HCT116 (cell line): ENCODE measurements around the gene IMMP2L. TPM values are rescaled to one million over a fixed set of nuclear protein-coding genes. Genes with fewer than 3 reads are reported as not detected.

Source experiments
- ATAC-seq: fragments of 200-7000 bp; cut with Tn5 transposase; 2 replicates; pipeline ENCODE4 v1.9.1; 2020; ENCODE audit warnings: mild to moderate bottlenecking, moderate library complexity
- BruUV-seq: library from RNA; stranded (reverse); fragments of 400-500 nt; replicated peaks from 2 replicates; lab custom pipeline; 2021; lab: Mats Ljungman, UMichigan
- CTCF ChIA-PET: fragments of 300-600 bp; sonication (Branson Sonifier 250); formaldehyde crosslinking; loops from one replicate; lab custom pipeline; 2021; ENCODE audit warnings: antibody characterized with exemption; lab: Charles Lee
- POLR2A ChIA-PET: fragments of 300-600, 350-600 bp; sonication (Branson Sonifier 250); formaldehyde crosslinking; loops from one replicate; lab custom pipeline; 2021; ENCODE audit warnings: antibody characterized with exemption; lab: Charles Lee
- RAD21 ChIA-PET, 2 experiments: fragments of 300-600 bp; sonication (Branson Sonifier 250); formaldehyde crosslinking; loops; one replicate each; lab custom pipeline; 2023; ENCODE audit warnings: low total read pairs in 2 of 2; ENCODE audit not compliant: uncharacterized antibody in 2 of 2, unreplicated experiment in 2 of 2, low non-redundant PET in 1 of 2; lab: Charles Lee
- DNase-seq: peaks from one replicate; pipeline ENCODE4 v3.0.0-alpha.2; 2010; ENCODE audit warnings: low read depth, low spot score
- H2AFZ ChIP-seq: fragments of 200-600 bp; shearing (Covaris generic), sonication (generic); 2 replicates; pipeline ENCODE4 v1.6.1; 2017; ENCODE audit warnings: low read depth, mixed run types, mixed read lengths, antibody characterized with exemption, low read length; ENCODE audit not compliant: poor library complexity, severe bottlenecking
- H3K27ac ChIP-seq: 2 replicates; pipeline ENCODE4 v1.5.1; 2012; ENCODE audit warnings: low read depth, low read length
- H3K27me3 ChIP-seq: fragments of 200-600 bp; sonication (generic); 2 replicates; pipeline ENCODE4 v1.6.1; 2016; ENCODE audit warnings: mixed run types, low read length, mixed read lengths; ENCODE audit not compliant: insufficient read depth
- H3K36me3 ChIP-seq, 2 experiments: fragments of 200-500 bp in 1 of 2; fragments of 200-600 bp in 1 of 2; sonication (Bioruptor generic) in 1 of 2; sonication (generic) in 1 of 2; 2 replicates each; pipeline versions ENCODE4 v1.5.1 to v1.6.1; 2014 to 2016; ENCODE audit warnings: low read length in 2 of 2, inconsistent platforms in 1 of 2, mixed read lengths in 1 of 2, mixed run types in 1 of 2; ENCODE audit not compliant: insufficient read depth in 2 of 2, control insufficient read depth in 1 of 2
- H3K4me1 ChIP-seq, 2 experiments: fragments of 200-600 bp in 1 of 2; sonication (generic) in 1 of 2; 2 replicates each; pipeline versions ENCODE4 v1.5.1 to v1.6.1; 2012 to 2017; ENCODE audit warnings: low read length in 2 of 2, inconsistent platforms in 1 of 2, mild to moderate bottlenecking in 1 of 2, mixed read lengths in 1 of 2, mixed run types in 1 of 2, moderate library complexity in 1 of 2; ENCODE audit not compliant: insufficient read depth in 2 of 2, control insufficient read depth in 1 of 2
- H3K4me2 ChIP-seq: fragments of 200-600 bp; sonication (generic); 2 replicates; pipeline ENCODE4 v1.6.1; 2017; ENCODE audit warnings: mixed run types, low read length, mixed read lengths
- H3K4me3 ChIP-seq, 2 experiments: fragments of 200-600 bp in 1 of 2; sonication (generic) in 1 of 2; replicated peaks in 1 of 2; 2 replicates each; pipeline ENCODE4 v1.5.1; 2011 to 2016; ENCODE audit warnings: low read length in 2 of 2, control low read depth in 1 of 2, low read depth in 1 of 2, mild to moderate bottlenecking in 1 of 2, mixed read lengths in 1 of 2, mixed run types in 1 of 2
- H3K79me2 ChIP-seq: fragments of 200-600 bp; sonication (generic); 2 replicates; pipeline ENCODE4 v1.6.1; 2017; ENCODE audit warnings: mild to moderate bottlenecking, mixed run types, low read length, moderate library complexity, mixed read lengths; ENCODE audit not compliant: insufficient read depth
- H3K9ac ChIP-seq: fragments of 200-600 bp; sonication (generic); 2 replicates; pipeline ENCODE4 v1.6.1; 2016; ENCODE audit warnings: low read length, mixed read lengths
- H3K9me2 ChIP-seq: fragments of 200-600 bp; sonication (generic), shearing (Covaris generic); 2 replicates; pipeline ENCODE4 v1.6.1; 2017; ENCODE audit warnings: mixed run types, mild to moderate bottlenecking, moderate library complexity; ENCODE audit not compliant: insufficient read depth
- H3K9me3 ChIP-seq, 2 experiments: fragments of 200-500 bp in 1 of 2; fragments of 200-600 bp in 1 of 2; sonication (Bioruptor generic) in 1 of 2; sonication (generic) in 1 of 2; 2 replicates each; pipeline ENCODE4 v1.6.1; 2014 to 2017; ENCODE audit warnings: low read length in 2 of 2, mixed read lengths in 2 of 2, inconsistent platforms in 1 of 2, low read depth in 1 of 2, mild to moderate bottlenecking in 1 of 2, mixed run types in 1 of 2, moderate library complexity in 1 of 2; ENCODE audit not compliant: control insufficient read depth in 1 of 2, insufficient read depth in 1 of 2
- H4K20me1 ChIP-seq: fragments of 200-600 bp; sonication (generic), shearing (Covaris generic); 2 replicates; pipeline ENCODE4 v1.6.1; 2017; ENCODE audit warnings: mixed run types, mild to moderate bottlenecking, moderate library complexity; ENCODE audit not compliant: insufficient read depth
- CEBPB ChIP-seq: IDR thresholded peaks from 2 replicates; pipeline ENCODE4 v1.6.1; 2012; ENCODE audit warnings: low read depth
- EZH2 ChIP-seq: fragments of 200-600 bp; sonication (generic); IDR thresholded peaks from 2 replicates; pipeline ENCODE4 v1.6.1; 2017; ENCODE audit warnings: antibody characterized with exemption, mixed run types
- POLR2AphosphoS5 ChIP-seq: IDR thresholded peaks from 2 replicates; pipeline ENCODE4 v1.6.1; 2011; ENCODE audit warnings: mild to moderate bottlenecking, low read depth, low read length, moderate library complexity
- RAD21 ChIP-seq: IDR thresholded peaks from 2 replicates; pipeline ENCODE4 v1.6.1; 2012; ENCODE audit warnings: low read depth, mild to moderate bottlenecking
- REST ChIP-seq: IDR thresholded peaks from 2 replicates; pipeline ENCODE4 v1.6.1; 2012; ENCODE audit warnings: low read depth
- SP1 ChIP-seq: IDR thresholded peaks from 2 replicates; pipeline ENCODE4 v1.6.1; 2012; ENCODE audit warnings: low read depth
- ZBTB33 ChIP-seq: IDR thresholded peaks from 2 replicates; pipeline ENCODE4 v1.6.1; 2011; ENCODE audit warnings: mild to moderate bottlenecking, low read length, moderate library complexity; ENCODE audit not compliant: insufficient replicate concordance; ENCODE audit errors: extremely low read depth
- ZNF274 ChIP-seq: fragments of 200-500 bp; sonication (Bioruptor generic); IDR thresholded peaks from 2 replicates; pipeline ENCODE4 v1.6.1; 2014; ENCODE audit warnings: mild to moderate bottlenecking, low read depth, low read length, inconsistent platforms
- intact Hi-C: fragments of 100-400 bp; cut with micrococcal nuclease; formaldehyde crosslinking; loops from 2 replicates; pipeline ENCODE4 v1.10.0; 2022
- total RNA-seq: library from RNA; stranded (reverse); gene quantifications from one replicate; pipeline ENCODE4 v1.2.1, GENCODE V29; 2021; ENCODE audit not compliant: unreplicated experiment

The IMMP2L gene
- total RNA-seq, 1 experiment from 2014 or later: 21.1 TPM

- Histone ChIP-seq H3K9me2 (no peaks in the 10 kb centered on the region), H3K4me3 (no peak overlapping the region), H3K9ac (no peak overlapping the region), H3K79me2 (no peaks in the 10 kb centered on the region), H2AFZ (no peak overlapping the region), H3K9me3 (no peaks in the 10 kb centered on the region), H3K4me1 (peaks cover 0 to 4% of the 10 kb centered on the region in 2 experiments; a peak in 2 of 4 replicates), H4K20me1 (no peaks in the 10 kb centered on the region), H3K27ac (no peak overlapping the region), H3K27me3 (no peaks in the 10 kb centered on the region), H3K36me3 (no peaks in the 10 kb centered on the region), H3K4me2 (no peak overlapping the region)
- RAD21 ChIA-PET: no interaction called here
- POLR2A ChIA-PET: no interaction called here
- intact Hi-C loops: no loop called here
- BruUV-seq: no TSS peak
- TF ChIP-seq CEBPB (no peak), ZBTB33 (no peak), SP1 (no peak), ZNF274 (no peak), EZH2 (no peak), POLR2AphosphoS5 (no peak)
- DNase-seq (no peak), ATAC-seq (no peak)
- CTCF ChIA-PET: no interaction called here
Observed at GRCh38 chr7:111383133-111383532, 179.2 kb downstream of the IMMP2L start.

GRCh38 chr7:111381590-111381989 is 180.7 kb downstream of the IMMP2L start:
- Histone ChIP-seq H3K4me3 (no peak overlapping the region), H3K9me3 (no peaks in the 10 kb centered on the region), H3K4me1 (peaks cover 0 to 4% of the 10 kb centered on the region in 2 experiments; a peak in 2 of 4 replicates), H4K20me1 (no peaks in the 10 kb centered on the region), H3K4me2 (no peak overlapping the region), H3K27me3 (no peaks in the 10 kb centered on the region), H3K9ac (no peak overlapping the region), H3K9me2 (no peaks in the 10 kb centered on the region), H3K79me2 (no peaks in the 10 kb centered on the region), H2AFZ (no peak overlapping the region), H3K36me3 (no peaks in the 10 kb centered on the region), H3K27ac (no peak overlapping the region)
- DNase-seq: no peak
- POLR2A ChIA-PET: no interaction called here
- intact Hi-C loops: no loop called here
- RAD21 ChIA-PET: no interaction called here
- CTCF ChIA-PET: no interaction called here
- no peak for TF ChIP-seq CEBPB
- no peak for TF ChIP-seq RAD21
- no peak for TF ChIP-seq REST
- TF ChIP-seq ZNF274: no peak
- TF ChIP-seq EZH2: no peak
- no peak for ATAC-seq
- BruUV-seq: no TSS peak
